Measurements from ENCODE around the gene KCTD14. TPM values are rescaled to one million over a fixed set of nuclear protein-coding genes. Genes with fewer than 3 reads are reported as not detected.
"Not testable (repeated sequence)": the region's sequence is repeated elsewhere in the genome, so short reads cannot be mapped to it uniquely, and the experiment has no call there.

Gene KCTD14
- total RNA-seq, 1 donor from 2014 or later: 0.96 TPM

DNA sequence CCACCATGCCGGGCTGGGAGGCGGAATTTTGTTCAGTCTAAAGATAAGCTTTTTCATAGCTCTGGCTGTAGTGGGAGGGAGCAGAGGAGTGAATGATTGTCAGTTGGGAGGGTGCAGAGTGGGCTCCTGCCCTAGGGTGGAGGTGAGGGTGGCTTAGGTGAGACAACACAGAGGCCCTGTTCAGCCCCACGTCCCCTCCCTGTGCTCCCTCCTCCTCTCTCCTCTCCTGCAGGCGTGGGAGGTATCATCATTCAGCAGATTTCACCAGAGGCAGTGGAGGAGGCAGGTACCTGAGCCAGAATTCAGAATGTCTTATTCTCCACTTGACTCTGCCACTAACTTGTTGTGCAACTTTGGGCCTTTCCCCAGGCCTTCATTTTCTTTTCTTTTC lies 38.8 kb upstream of the KCTD14 start:
- intact Hi-C loops (cut with DNase I): no loop called here
- DNase-seq (ENCODE audit: low spot score in 2 of 2): no peak
- Histone ChIP-seq H3K4me3 (no peak overlapping the region), H3K4me1 (peaks cover 0 to 14% of the 10 kb centered on the region in 2 donors), H3K9me3 (no peaks in the 10 kb centered on the region), H3K36me3 (no peaks in the 10 kb centered on the region), H3K27me3 (no peaks in the 10 kb centered on the region), H3K27ac (peak overlapping the region; percentile 38 to 58)
- TF ChIP-seq, protein P1, sequence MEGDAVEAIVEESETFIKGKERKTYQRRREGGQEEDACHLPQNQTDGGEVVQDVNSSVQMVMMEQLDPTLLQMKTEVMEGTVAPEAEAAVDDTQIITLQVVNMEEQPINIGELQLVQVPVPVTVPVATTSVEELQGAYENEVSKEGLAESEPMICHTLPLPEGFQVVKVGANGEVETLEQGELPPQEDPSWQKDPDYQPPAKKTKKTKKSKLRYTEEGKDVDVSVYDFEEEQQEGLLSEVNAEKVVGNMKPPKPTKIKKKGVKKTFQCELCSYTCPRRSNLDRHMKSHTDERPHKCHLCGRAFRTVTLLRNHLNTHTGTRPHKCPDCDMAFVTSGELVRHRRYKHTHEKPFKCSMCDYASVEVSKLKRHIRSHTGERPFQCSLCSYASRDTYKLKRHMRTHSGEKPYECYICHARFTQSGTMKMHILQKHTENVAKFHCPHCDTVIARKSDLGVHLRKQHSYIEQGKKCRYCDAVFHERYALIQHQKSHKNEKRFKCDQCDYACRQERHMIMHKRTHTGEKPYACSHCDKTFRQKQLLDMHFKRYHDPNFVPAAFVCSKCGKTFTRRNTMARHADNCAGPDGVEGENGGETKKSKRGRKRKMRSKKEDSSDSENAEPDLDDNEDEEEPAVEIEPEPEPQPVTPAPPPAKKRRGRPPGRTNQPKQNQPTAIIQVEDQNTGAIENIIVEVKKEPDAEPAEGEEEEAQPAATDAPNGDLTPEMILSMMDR (IDR thresholded peaks at IDR 0.05): no peak

- H3K4me1 ChIP-seq: peaks cover 0 to 14% of the 10 kb centered on the region in 2 donors
- peak overlapping the region; percentile 38 to 58 for H3K27ac ChIP-seq
- no peak for DNase-seq (ENCODE audit: low spot score in 2 of 2)
- H3K27me3 ChIP-seq: no peaks in the 10 kb centered on the region
- H3K9me3 ChIP-seq: no peaks in the 10 kb centered on the region
- no peaks in the 10 kb centered on the region for H3K36me3 ChIP-seq
- intact Hi-C loops (cut with DNase I): no loop called here
- TF ChIP-seq, protein P1 (IDR thresholded peaks at IDR 0.05): no peak
- H3K4me3 ChIP-seq: no peak overlapping the region
These were observed 38.2 kb upstream of the KCTD14 start for GRCh38 chr11:78061088-78061920.

GRCh38 chr11:78060533-78060932 lies 37.5 kb upstream of the KCTD14 start:
- Histone ChIP-seq H3K27ac (peak overlapping the region in 1 of 2 donors; percentile 38), H3K36me3 (no peaks in the 10 kb centered on the region), H3K27me3 (no peaks in the 10 kb centered on the region), H3K4me1 (peaks cover 0 to 14% of the 10 kb centered on the region in 2 donors), H3K9me3 (no peaks in the 10 kb centered on the region), H3K4me3 (no peak overlapping the region)
- intact Hi-C loops (cut with DNase I): no loop called here
- TF ChIP-seq, protein P1 (IDR thresholded peaks at IDR 0.05): no peak
- DNase-seq (ENCODE audit: low spot score in 2 of 2): no peak

DNA sequence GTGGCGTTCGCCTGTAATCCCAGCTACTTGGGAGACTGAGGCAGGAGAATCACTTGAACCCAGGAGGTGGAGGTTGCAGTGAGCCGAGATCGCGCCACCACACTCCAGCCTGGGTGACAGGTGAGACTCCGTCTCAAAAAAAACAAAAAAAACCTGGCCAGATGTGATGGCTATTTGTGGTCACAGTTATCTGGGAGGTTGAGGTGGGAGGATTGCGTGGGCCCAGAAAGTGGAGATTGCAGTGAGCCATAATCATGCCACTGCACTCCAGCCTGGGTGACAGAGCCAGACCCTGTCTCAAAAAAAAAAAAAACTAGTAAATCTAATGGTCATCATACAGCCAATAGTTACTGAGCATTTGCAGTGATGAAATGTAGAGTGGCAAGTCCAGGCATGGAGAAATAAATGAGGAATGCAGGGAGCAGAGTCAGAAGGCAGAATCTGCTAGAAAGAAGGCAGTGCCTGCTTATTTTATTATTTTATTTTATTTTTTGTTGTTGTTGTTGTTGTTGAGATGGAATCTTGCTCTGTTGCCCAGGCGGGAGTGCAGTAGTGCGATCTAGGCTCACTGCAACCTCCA lies 36.8 kb upstream of the KCTD14 start:
- H3K36me3 ChIP-seq; H3K9me3 ChIP-seq; DNase-seq (ENCODE audit: low spot score in 2 of 2); intact Hi-C loops (cut with DNase I); H3K27ac ChIP-seq; H3K27me3 ChIP-seq; H3K4me3 ChIP-seq: not testable (repeated sequence)
- peaks cover 0 to 14% of the 10 kb centered on the region in 2 donors for H3K4me1 ChIP-seq

- Histone ChIP-seq H3K27me3 (no peaks in the 10 kb centered on the region), H3K27ac (no peak overlapping the region), H3K4me3 (no peak overlapping the region), H3K4me1 (peaks cover 0 to 14% of the 10 kb centered on the region in 2 donors), H3K36me3 (no peaks in the 10 kb centered on the region), H3K9me3 (no peaks in the 10 kb centered on the region)
- intact Hi-C loops (cut with DNase I): no loop called here
- TF ChIP-seq, protein P1 (IDR thresholded peaks at IDR 0.05): no peak
- DNase-seq (ENCODE audit: low spot score in 2 of 2): no peak
These were observed 34.5 kb upstream of the KCTD14 start for GRCh38 chr11:78057462-78058055.

DNA sequence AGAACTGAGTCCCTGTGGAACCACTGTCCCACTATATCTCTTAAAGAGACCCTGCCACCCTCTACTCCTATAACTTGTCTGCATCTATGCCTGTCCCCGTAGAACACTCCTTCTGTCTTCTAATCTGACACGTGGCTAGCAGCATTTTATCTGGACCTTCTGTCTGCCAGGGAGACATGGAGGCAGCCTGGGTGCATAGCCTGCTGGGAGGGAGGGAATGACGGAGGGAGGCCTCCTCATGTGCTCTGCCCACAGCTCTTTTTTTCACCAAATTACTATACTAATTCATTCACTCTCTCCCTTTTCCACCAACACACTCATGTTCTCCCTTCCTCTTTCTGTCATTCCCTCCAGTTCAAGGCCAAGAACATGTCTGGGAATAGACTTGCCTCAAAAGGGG lies 33.0 kb upstream of the KCTD14 start:
- H3K27me3 ChIP-seq: no peaks in the 10 kb centered on the region
- no peak overlapping the region for H3K4me3 ChIP-seq
- no peaks in the 10 kb centered on the region for H3K9me3 ChIP-seq
- DNase-seq (ENCODE audit: low spot score in 2 of 2): no peak
- H3K27ac ChIP-seq: no peak overlapping the region
- intact Hi-C loops (cut with DNase I): no loop called here
- H3K36me3 ChIP-seq: no peaks in the 10 kb centered on the region
- TF ChIP-seq, protein P1 (IDR thresholded peaks at IDR 0.05): no peak
- peaks cover 0 to 10% of the 10 kb centered on the region in 2 donors for H3K4me1 ChIP-seq
